ENCODE measurements around the gene PRX.
"Not testable (repeated sequence)": the region's sequence is repeated elsewhere in the genome, so short reads cannot be mapped to it uniquely, and the experiment has no call there.

The PRX gene, protein sequence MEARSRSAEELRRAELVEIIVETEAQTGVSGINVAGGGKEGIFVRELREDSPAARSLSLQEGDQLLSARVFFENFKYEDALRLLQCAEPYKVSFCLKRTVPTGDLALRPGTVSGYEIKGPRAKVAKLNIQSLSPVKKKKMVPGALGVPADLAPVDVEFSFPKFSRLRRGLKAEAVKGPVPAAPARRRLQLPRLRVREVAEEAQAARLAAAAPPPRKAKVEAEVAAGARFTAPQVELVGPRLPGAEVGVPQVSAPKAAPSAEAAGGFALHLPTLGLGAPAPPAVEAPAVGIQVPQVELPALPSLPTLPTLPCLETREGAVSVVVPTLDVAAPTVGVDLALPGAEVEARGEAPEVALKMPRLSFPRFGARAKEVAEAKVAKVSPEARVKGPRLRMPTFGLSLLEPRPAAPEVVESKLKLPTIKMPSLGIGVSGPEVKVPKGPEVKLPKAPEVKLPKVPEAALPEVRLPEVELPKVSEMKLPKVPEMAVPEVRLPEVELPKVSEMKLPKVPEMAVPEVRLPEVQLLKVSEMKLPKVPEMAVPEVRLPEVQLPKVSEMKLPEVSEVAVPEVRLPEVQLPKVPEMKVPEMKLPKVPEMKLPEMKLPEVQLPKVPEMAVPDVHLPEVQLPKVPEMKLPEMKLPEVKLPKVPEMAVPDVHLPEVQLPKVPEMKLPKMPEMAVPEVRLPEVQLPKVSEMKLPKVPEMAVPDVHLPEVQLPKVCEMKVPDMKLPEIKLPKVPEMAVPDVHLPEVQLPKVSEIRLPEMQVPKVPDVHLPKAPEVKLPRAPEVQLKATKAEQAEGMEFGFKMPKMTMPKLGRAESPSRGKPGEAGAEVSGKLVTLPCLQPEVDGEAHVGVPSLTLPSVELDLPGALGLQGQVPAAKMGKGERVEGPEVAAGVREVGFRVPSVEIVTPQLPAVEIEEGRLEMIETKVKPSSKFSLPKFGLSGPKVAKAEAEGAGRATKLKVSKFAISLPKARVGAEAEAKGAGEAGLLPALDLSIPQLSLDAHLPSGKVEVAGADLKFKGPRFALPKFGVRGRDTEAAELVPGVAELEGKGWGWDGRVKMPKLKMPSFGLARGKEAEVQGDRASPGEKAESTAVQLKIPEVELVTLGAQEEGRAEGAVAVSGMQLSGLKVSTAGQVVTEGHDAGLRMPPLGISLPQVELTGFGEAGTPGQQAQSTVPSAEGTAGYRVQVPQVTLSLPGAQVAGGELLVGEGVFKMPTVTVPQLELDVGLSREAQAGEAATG (N-terminal part only)

DNA sequence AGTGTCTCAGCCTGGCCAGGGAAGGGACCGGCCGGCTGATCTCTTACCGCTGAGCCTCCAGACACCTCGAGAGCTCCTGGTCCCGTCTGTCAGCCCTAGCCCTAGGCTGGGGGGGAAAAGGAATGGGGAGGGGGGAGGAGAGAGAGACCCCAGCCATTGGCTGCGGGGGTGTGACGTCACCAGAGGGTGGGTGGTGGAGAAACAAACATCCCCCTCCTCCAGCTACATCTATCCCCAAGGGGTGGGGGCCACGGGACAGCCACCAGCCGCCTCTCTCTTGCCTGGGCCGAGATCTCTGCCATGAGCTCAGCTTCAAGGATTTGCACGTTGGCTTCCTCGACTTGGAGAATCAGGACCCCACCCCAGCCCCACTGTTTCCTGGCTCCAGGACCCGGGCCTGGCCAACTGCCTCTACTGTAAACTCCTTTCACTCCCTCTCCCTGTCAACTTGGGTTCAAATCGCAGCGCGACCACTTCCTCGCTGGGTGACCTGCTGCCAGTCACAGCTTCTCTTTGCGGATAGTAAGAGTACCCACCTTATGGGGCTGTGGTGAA lies at the start of gene PRX:
PRX (minus strand) TSS at position 88 of the 555 bp plus-strand sequence. CDS start 5,446 bp downstream, outside the sequence.
- H3K9ac ChIP-seq (ENCODE audit: low read length), result no peak within 1 kb of the TSS
- peaks cover 7% of the 10 kb centered on the region for H3K4me1 ChIP-seq (ENCODE audit: control insufficient read depth, low read depth, low read length)
- H3K27me3 ChIP-seq (ENCODE audit: control insufficient read depth, insufficient read depth, low read length), result no peaks in the 10 kb centered on the region
- H3K27ac ChIP-seq (ENCODE audit: low read length), result no peak within 1 kb of the TSS
- H3K4me3 ChIP-seq (ENCODE audit: low read length), result peak within 1 kb of the TSS; percentile 5
- no peaks in the 10 kb centered on the region for H3K9me3 ChIP-seq (ENCODE audit: control insufficient read depth, low read depth, low read length)
- no peaks in the 10 kb centered on the region for H3K36me3 ChIP-seq (ENCODE audit: control insufficient read depth, low read depth, low read length)

- Histone ChIP-seq H3K36me3 (ENCODE audit: control insufficient read depth, low read depth, low read length) (no peaks in the 10 kb centered on the region), H3K27me3 (ENCODE audit: control insufficient read depth, insufficient read depth, low read length) (peaks cover 14% of the 10 kb centered on the region), H3K9me3 (ENCODE audit: control insufficient read depth, low read depth, low read length) (no peaks in the 10 kb centered on the region), H3K9ac (ENCODE audit: low read length) (no peak overlapping the region), H3K4me3 (ENCODE audit: low read length) (no peak overlapping the region), H3K4me1 (ENCODE audit: control insufficient read depth, low read depth, low read length) (peaks cover 5% of the 10 kb centered on the region), H3K27ac (ENCODE audit: low read length) (no peak overlapping the region)
Observed at GRCh38 chr19:40461669-40462221, 48.6 kb upstream of the PRX start.

GRCh38 chr19:40460185-40460584 lies 47.0 kb upstream of the PRX start:
- no peaks in the 10 kb centered on the region for H3K4me1 ChIP-seq (ENCODE audit: control insufficient read depth, low read depth, low read length)
- peaks cover 5% of the 10 kb centered on the region for H3K27me3 ChIP-seq (ENCODE audit: control insufficient read depth, insufficient read depth, low read length)
- H3K9me3 ChIP-seq (ENCODE audit: control insufficient read depth, low read depth, low read length), result no peaks in the 10 kb centered on the region
- no peak overlapping the region for H3K9ac ChIP-seq (ENCODE audit: low read length)
- no peaks in the 10 kb centered on the region for H3K36me3 ChIP-seq (ENCODE audit: control insufficient read depth, low read depth, low read length)
- no peak overlapping the region for H3K4me3 ChIP-seq (ENCODE audit: low read length)
- H3K27ac ChIP-seq (ENCODE audit: low read length), result no peak overlapping the region

- no peak overlapping the region for H3K9ac ChIP-seq (ENCODE audit: low read length)
- H3K27me3 ChIP-seq (ENCODE audit: control insufficient read depth, insufficient read depth, low read length), result no peaks in the 10 kb centered on the region
- H3K27ac ChIP-seq (ENCODE audit: low read length), result no peak overlapping the region
- no peaks in the 10 kb centered on the region for H3K9me3 ChIP-seq (ENCODE audit: control insufficient read depth, low read depth, low read length)
- H3K4me1 ChIP-seq (ENCODE audit: control insufficient read depth, low read depth, low read length), result no peaks in the 10 kb centered on the region
- H3K36me3 ChIP-seq (ENCODE audit: control insufficient read depth, low read depth, low read length), result no peaks in the 10 kb centered on the region
- no peak overlapping the region for H3K4me3 ChIP-seq (ENCODE audit: low read length)
Observed at GRCh38 chr19:40458597-40458974, 45.4 kb upstream of the PRX start.

- no peaks in the 10 kb centered on the region for H3K4me1 ChIP-seq (ENCODE audit: control insufficient read depth, low read depth, low read length)
- no peaks in the 10 kb centered on the region for H3K9me3 ChIP-seq (ENCODE audit: control insufficient read depth, low read depth, low read length)
- H3K27ac ChIP-seq (ENCODE audit: low read length), result no peak overlapping the region
- no peak overlapping the region for H3K4me3 ChIP-seq (ENCODE audit: low read length)
- H3K36me3 ChIP-seq (ENCODE audit: control insufficient read depth, low read depth, low read length), result no peaks in the 10 kb centered on the region
- H3K9ac ChIP-seq (ENCODE audit: low read length), result no peak overlapping the region
- no peaks in the 10 kb centered on the region for H3K27me3 ChIP-seq (ENCODE audit: control insufficient read depth, insufficient read depth, low read length)
Observed at GRCh38 chr19:40457953-40458596, 44.9 kb upstream of the PRX start.

- Histone ChIP-seq H3K9me3 (ENCODE audit: control insufficient read depth, low read depth, low read length) (no peaks in the 10 kb centered on the region), H3K9ac (ENCODE audit: low read length) (no peak overlapping the region), H3K4me1 (ENCODE audit: control insufficient read depth, low read depth, low read length) (no peaks in the 10 kb centered on the region), H3K36me3 (ENCODE audit: control insufficient read depth, low read depth, low read length) (no peaks in the 10 kb centered on the region), H3K27me3 (ENCODE audit: control insufficient read depth, insufficient read depth, low read length) (no peaks in the 10 kb centered on the region), H3K4me3 (ENCODE audit: low read length) (no peak overlapping the region), H3K27ac (ENCODE audit: low read length) (no peak overlapping the region)
Observed at GRCh38 chr19:40457048-40457447, 43.9 kb upstream of the PRX start.

DNA sequence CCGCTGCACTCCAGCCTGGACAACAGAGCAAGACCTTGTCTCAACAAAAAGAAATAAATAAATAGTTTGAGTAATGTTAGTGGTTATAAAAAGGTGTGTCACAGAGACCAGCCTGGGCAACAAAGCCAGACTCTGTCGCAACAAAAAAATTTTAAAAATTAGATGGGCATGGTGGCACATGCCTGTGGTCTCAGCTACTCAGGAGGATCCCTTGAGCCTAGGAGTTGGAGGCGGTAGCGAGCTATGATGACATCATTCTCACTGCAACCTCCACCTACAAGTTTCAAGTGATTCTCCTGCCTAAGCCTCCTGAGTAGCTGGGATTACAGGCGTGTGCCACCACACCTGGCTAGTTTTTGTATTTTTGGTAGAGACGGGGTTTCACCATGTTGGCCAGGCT lies 40.8 kb upstream of the PRX start:
- not testable (repeated sequence) for H3K9ac ChIP-seq (ENCODE audit: low read length); H3K4me1 ChIP-seq (ENCODE audit: control insufficient read depth, low read depth, low read length); H3K4me3 ChIP-seq (ENCODE audit: low read length); H3K36me3 ChIP-seq (ENCODE audit: control insufficient read depth, low read depth, low read length); H3K27ac ChIP-seq (ENCODE audit: low read length); H3K9me3 ChIP-seq (ENCODE audit: control insufficient read depth, low read depth, low read length); H3K27me3 ChIP-seq (ENCODE audit: control insufficient read depth, insufficient read depth, low read length)

DNA sequence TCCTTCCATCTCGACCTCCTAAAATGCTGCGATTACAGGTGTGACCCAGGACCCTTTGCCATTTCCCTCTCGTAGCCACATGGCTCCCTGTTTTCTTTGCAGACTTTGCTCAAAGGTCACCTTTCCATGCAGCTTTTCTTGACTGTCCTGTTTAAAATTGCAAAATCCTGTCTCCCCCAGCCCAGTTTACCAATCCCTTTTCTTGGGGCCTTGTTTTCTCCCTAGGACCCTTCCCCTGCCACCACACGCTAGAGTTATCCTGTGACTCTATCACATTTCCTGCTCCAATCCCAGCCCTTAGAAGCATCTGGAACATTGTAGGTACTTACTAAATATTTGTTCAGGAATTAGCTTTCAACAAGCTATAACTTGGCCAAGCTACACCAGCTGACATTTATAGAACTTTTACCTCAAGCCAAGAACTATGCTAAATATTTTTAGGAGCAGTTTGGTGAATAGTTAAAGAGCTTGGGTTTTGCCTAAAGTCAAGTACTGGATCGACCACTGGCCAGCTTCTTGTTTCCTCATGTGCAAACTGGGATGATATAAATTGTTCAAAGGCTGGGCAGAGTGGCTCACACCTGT lies 40.1 kb upstream of the PRX start:
- Histone ChIP-seq H3K27me3 (ENCODE audit: control insufficient read depth, insufficient read depth, low read length) (no peaks in the 10 kb centered on the region), H3K4me3 (ENCODE audit: low read length) (no peak overlapping the region), H3K9ac (ENCODE audit: low read length) (no peak overlapping the region), H3K4me1 (ENCODE audit: control insufficient read depth, low read depth, low read length) (no peaks in the 10 kb centered on the region), H3K27ac (ENCODE audit: low read length) (no peak overlapping the region), H3K9me3 (ENCODE audit: control insufficient read depth, low read depth, low read length) (no peaks in the 10 kb centered on the region), H3K36me3 (ENCODE audit: control insufficient read depth, low read depth, low read length) (no peaks in the 10 kb centered on the region)

- H3K27ac ChIP-seq (ENCODE audit: low read length), result no peak overlapping the region
- H3K9me3 ChIP-seq (ENCODE audit: control insufficient read depth, low read depth, low read length), result no peaks in the 10 kb centered on the region
- H3K36me3 ChIP-seq (ENCODE audit: control insufficient read depth, low read depth, low read length), result no peaks in the 10 kb centered on the region
- no peak overlapping the region for H3K9ac ChIP-seq (ENCODE audit: low read length)
- no peak overlapping the region for H3K4me3 ChIP-seq (ENCODE audit: low read length)
- H3K4me1 ChIP-seq (ENCODE audit: control insufficient read depth, low read depth, low read length), result no peaks in the 10 kb centered on the region
- no peaks in the 10 kb centered on the region for H3K27me3 ChIP-seq (ENCODE audit: control insufficient read depth, insufficient read depth, low read length)
Observed at GRCh38 chr19:40452016-40452415, 38.8 kb upstream of the PRX start.

DNA sequence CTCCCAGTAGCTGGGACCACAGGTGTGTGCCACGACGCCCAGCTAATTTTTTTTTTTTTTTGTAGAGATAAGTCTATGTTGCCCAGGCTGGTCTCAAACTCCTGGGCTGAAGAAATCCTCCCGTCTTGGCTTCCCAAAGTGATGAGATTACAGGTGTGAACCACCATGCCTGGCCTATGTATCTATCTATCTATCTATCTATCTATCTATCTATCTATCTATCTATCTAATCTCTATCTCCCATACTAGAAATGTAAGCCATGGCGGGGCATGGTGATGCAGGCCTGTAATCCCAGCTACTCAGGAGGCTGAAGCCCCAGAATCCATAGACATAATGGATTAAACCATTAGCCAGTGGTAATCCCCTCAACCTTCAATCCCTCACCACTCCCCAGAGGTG lies 37.5 kb upstream of the PRX start:
- H3K27me3 ChIP-seq (ENCODE audit: control insufficient read depth, insufficient read depth, low read length), result no peaks in the 10 kb centered on the region
- H3K9ac ChIP-seq (ENCODE audit: low read length), result no peak overlapping the region
- no peak overlapping the region for H3K4me3 ChIP-seq (ENCODE audit: low read length)
- H3K4me1 ChIP-seq (ENCODE audit: control insufficient read depth, low read depth, low read length), result peaks cover 7% of the 10 kb centered on the region
- no peaks in the 10 kb centered on the region for H3K9me3 ChIP-seq (ENCODE audit: control insufficient read depth, low read depth, low read length)
- H3K36me3 ChIP-seq (ENCODE audit: control insufficient read depth, low read depth, low read length), result no peaks in the 10 kb centered on the region
- no peak overlapping the region for H3K27ac ChIP-seq (ENCODE audit: low read length)
